HL-60 (cell line): ENCODE results near the gene ZDHHC21.

ENCODE experiments used
- POLR2AphosphoS5 ChIP-seq: IDR thresholded peaks from 2 replicates; pipeline ENCODE4 v1.6.1; 2012; ENCODE audit warnings: low read depth
- TF ChIP-seq, protein P1 (sequence below): IDR thresholded peaks from one replicate; pipeline ENCODE4 v1.5.1; 2011; ENCODE audit warnings: low read length, control low read depth, inconsistent platforms; ENCODE audit not compliant: insufficient read depth

DNA sequence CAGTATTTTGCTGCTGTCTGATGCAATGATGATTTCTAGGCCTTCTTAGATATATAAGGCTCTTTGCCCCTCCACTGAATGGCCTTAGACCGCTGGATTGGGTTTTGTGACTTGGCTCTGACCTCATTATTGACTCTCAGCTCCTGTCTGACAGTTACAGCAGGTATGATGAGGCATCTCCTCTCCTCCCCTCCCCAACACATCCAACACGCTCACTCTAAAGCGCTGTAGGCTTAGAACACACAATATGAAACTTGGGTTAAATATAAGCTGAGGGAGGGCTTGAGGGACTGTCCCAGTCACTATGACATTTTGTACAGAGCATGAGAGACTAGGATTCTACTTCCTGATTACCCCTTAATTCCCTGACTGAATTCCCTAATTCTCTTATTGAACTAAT lies 48.1 kb upstream of the ZDHHC21 start:
- TF ChIP-seq, protein P1, sequence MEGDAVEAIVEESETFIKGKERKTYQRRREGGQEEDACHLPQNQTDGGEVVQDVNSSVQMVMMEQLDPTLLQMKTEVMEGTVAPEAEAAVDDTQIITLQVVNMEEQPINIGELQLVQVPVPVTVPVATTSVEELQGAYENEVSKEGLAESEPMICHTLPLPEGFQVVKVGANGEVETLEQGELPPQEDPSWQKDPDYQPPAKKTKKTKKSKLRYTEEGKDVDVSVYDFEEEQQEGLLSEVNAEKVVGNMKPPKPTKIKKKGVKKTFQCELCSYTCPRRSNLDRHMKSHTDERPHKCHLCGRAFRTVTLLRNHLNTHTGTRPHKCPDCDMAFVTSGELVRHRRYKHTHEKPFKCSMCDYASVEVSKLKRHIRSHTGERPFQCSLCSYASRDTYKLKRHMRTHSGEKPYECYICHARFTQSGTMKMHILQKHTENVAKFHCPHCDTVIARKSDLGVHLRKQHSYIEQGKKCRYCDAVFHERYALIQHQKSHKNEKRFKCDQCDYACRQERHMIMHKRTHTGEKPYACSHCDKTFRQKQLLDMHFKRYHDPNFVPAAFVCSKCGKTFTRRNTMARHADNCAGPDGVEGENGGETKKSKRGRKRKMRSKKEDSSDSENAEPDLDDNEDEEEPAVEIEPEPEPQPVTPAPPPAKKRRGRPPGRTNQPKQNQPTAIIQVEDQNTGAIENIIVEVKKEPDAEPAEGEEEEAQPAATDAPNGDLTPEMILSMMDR, result no peak
- TF ChIP-seq POLR2AphosphoS5, result no peak
